DND-41 (cell line): ENCODE measurements around the gene CENPB.

Source experiments
- EZH2 ChIP-seq: IDR thresholded peaks from 3 replicates; pipeline ENCODE4 v1.6.1; 2012; ENCODE audit warnings: borderline replicate concordance, low read depth, mild to moderate bottlenecking, moderate library complexity, low read length, inconsistent platforms; ENCODE audit not compliant: severe bottlenecking
- TF ChIP-seq, protein P1 (sequence below): IDR thresholded peaks from 2 replicates; pipeline ENCODE4 v1.5.1; 2012; ENCODE audit warnings: borderline replicate concordance, low read length, moderate library complexity, mild to moderate bottlenecking; ENCODE audit not compliant: poor library complexity, severe bottlenecking; ENCODE audit errors: extremely low read depth

DNA sequence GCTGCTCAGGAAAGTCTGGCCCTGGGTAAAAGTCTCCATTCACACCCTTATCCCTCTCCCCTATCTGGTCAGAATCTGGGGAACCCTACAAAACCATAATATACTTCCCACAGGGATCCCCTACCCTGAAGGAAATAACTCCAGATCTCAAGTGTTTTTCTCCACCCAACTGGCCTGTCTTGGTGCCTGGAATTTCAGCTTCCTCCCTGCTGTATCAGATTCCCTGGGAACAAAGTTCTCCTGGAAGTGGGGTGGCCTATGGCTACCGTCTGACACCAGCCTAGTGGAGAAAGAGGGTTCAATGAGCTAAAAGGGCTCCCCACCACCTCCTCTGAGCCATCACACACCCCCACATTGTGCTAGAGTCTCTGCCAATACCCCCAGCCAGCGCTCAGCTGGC is 39.1 kb downstream of the CENPB start:
- TF ChIP-seq, protein P1, sequence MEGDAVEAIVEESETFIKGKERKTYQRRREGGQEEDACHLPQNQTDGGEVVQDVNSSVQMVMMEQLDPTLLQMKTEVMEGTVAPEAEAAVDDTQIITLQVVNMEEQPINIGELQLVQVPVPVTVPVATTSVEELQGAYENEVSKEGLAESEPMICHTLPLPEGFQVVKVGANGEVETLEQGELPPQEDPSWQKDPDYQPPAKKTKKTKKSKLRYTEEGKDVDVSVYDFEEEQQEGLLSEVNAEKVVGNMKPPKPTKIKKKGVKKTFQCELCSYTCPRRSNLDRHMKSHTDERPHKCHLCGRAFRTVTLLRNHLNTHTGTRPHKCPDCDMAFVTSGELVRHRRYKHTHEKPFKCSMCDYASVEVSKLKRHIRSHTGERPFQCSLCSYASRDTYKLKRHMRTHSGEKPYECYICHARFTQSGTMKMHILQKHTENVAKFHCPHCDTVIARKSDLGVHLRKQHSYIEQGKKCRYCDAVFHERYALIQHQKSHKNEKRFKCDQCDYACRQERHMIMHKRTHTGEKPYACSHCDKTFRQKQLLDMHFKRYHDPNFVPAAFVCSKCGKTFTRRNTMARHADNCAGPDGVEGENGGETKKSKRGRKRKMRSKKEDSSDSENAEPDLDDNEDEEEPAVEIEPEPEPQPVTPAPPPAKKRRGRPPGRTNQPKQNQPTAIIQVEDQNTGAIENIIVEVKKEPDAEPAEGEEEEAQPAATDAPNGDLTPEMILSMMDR, result no peak
- no peak for TF ChIP-seq EZH2
